Right ventricle myocardium inferior (tissue), 1 donor: ENCODE measurements around the gene WLS. TPM values are rescaled to one million over a fixed set of nuclear protein-coding genes. Genes with fewer than 3 reads are reported as not detected.
A peak's percentile ranks its signal among the peaks of the same experiment; 100 is the strongest.
"Not testable (repeated sequence)": the region's sequence is repeated elsewhere in the genome, so short reads cannot be mapped to it uniquely, and the experiment has no call there.

Experiments used
- ATAC-seq: fragments of 200-7000 bp; cut with Tn5 transposase; one replicate; pipeline ENCODE4 v1.9.1; 2020; ENCODE audit warnings: mild to moderate bottlenecking, moderate library complexity
- DNase-seq: peaks from one replicate; pipeline ENCODE4 v3.0.0; 2021; ENCODE audit errors: missing footprints
- intact Hi-C: fragments of 100-400 bp; cut with DNase I; formaldehyde crosslinking; loops from one replicate; pipeline ENCODE4 v1.11.0; 2022
- total RNA-seq: library from RNA; stranded (reverse); fragmentation: NEBNext Ultra II Directional; extraction: Animal tissue kit (Norgen Biotek cat#: 25700); gene quantifications from one replicate; pipeline ENCODE4 v1.2.1, GENCODE V29; 2021
- donor health status: DM: no; HTN: yes; CAD: no; lungs with severe emphysema.

The WLS gene
- total RNA-seq, 1 donor from 2014 or later, result 97.2 TPM

DNA sequence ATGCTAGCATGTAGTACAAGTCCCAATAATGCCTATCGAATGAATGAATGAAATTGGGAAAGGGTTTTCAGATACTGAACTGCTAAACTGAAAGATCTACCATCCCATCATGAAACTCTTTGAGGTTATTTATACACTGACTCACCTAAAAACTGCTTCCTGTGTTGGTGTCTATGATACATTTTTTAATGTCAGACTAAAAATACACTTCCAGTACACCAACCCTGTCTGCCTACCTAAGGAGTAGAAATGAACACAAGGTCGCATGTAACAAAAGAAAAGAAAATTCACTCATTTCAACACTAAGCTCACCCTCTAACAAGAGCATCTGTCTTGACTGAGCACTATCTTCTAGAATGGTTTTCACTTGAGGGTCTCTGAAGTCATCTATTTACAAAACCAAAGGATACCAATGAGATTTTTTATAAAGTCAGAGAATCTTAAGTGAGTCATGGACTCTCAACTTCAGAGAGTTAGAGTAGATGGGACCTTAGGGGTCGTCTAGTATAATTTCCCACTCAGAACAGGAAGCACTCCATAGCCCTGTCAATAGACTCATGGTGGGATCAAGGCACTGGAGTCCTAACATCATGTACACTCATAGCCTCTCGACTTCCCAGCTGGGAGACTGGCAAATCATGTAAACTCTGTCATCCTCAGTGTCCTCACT lies 53.4 kb downstream of the WLS start:
- ATAC-seq (no peak), DNase-seq (no peak)
- intact Hi-C loops, result no loop called here

DNA sequence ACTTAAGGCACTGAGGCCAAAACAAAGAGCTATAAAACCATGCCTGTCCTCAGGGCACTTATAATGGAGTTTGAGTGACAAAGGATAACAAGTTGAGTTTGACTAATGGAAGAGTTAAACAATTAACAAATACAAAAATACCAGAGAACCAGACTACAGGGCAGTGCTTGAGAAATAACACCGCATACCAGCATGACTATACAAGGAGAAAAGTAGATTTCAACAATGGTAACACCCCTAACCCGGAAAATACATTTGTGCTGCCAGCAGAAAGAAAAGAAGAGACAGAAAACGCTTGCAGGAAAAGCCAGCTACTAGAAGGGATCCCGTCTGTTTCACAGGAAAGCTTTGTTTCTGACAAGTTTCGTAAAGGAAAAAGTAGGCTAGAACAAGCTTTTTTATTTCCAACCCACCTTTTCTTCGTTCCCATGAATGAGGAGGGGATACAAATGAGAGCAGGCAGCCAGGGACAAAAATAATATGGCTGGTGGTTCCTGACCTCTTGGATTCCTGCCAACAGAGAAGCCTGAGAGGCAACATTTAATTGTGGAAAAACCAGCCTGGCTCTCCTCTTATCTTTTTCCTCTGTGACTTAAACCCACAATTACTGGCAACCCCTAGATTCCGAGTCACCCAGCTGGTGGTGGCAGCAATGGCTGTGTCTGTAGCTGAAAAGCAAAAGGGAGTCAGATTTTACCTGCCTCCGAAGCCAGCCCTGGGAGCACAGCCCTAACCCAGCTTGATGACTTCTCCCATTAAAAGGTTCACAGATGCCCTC lies 56.5 kb downstream of the WLS start:
- ATAC-seq (no peak), DNase-seq (no peak)
- intact Hi-C loops, result loop anchor here (2.0 kb wide), 1 partner anchor 55 kb away; no protein-coding TSS in a partner anchor

DNA sequence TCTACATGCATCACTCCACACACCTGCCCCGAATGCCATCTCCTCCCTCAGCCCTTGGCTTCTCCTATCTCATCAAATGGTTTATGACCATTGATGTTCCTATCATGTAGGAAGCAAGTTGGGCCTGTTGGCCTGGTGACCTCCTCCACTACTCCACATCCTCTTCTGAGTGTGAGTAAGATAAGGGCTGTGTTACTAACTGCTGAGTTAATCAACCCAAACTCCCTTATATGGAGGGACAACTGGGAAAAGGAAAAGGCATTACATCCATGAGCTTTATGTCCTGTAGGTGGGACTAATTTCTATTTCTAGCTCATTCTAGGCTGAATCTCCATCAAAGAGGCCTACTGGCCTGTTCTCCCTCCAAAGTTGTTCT lies 57.6 kb downstream of the WLS start:
- intact Hi-C loops, result loop anchor here (2.0 to 5.0 kb wide), 2 partner anchors 42 to 56 kb away; no protein-coding TSS in a partner anchor
- DNase-seq (no peak), ATAC-seq (peak; percentile 16)

- no peak for DNase-seq
- intact Hi-C loops, result loop anchor here (2.0 to 5.0 kb wide), 2 partner anchors 42 to 57 kb away; no protein-coding TSS in a partner anchor
Observed at GRCh38 chr1:68173936-68174737, 58.2 kb downstream of the WLS start.

GRCh38 chr1:68173283-68173935 lies 58.9 kb downstream of the WLS start:
- no peak for DNase-seq
- intact Hi-C loops, result loop anchor here (5.0 kb wide), 1 partner anchor 41 kb away; no protein-coding TSS in a partner anchor
- peak; percentile 67 for ATAC-seq

More at GRCh38 chr1:68173936-68174737, 58.2 kb downstream of the WLS start:
- ATAC-seq, result peak; percentile 63

DNA sequence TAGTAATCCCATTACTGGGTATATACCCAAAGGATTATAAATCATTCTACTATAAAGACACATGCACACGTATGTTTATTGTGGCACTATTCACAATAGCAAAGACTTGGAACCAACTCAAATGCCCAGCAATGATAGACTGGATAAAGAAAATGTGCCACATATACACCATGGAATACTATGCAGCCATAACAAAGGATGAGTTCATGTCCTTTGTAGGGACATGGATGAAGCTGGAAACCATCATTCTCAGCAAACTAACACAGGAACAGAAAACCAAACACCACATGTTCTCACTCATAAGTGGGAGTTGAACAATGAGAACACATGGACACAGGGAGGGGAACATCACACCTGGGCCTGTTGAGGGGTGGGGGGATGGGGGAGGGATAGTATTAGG lies 60.5 kb downstream of the WLS start:
- intact Hi-C loops, result loop anchor here (5.0 kb wide), 1 partner anchor 39 kb away; no protein-coding TSS in a partner anchor
- not testable (repeated sequence) for DNase-seq, ATAC-seq

DNA sequence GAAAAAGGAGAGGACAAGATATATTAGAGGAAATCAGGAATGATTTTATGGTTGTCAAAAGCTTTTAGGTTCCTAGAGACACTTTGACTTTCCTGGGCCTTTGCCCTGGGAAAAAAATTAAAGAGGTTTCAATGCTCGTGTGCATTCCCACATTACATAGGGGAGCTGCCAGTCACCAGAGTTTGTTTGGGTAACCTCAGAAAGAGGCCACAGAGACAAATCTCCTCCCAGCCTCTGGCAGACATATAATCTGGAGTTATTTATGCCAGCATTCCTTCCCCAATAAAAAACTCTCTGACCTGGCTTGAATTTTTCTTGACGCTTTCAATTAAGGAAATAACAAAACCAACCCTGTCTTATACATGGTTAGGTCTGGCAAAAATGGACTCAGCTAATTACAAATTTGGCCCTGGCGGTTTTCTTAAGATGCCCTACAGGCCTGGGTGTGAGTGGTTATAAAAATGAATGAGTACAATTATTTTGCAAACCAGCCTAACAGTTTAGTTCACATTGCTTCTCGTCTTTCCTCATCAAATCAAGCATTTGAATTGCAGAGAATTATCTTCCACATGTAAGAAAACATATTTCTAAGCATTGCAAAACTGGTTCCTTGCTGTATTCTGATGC lies 63.7 kb downstream of the WLS start:
- intact Hi-C loops, result no loop called here
- no peak for ATAC-seq
- no peak for DNase-seq

GRCh38 chr1:68167211-68167610 lies 65.1 kb downstream of the WLS start:
- intact Hi-C loops, result no loop called here
- ATAC-seq (no peak), DNase-seq (no peak)

- DNase-seq, result no peak
- ATAC-seq, result no peak
- intact Hi-C loops, result no loop called here
Observed at GRCh38 chr1:68166348-68166747, 66.0 kb downstream of the WLS start.

- DNase-seq (no peak), ATAC-seq (no peak)
- intact Hi-C loops, result no loop called here
Observed at GRCh38 chr1:68165665-68166064, 66.7 kb downstream of the WLS start.

- DNase-seq (no peak), ATAC-seq (no peak)
- intact Hi-C loops, result no loop called here
Observed at GRCh38 chr1:68164918-68165317, 67.4 kb downstream of the WLS start.

DNA sequence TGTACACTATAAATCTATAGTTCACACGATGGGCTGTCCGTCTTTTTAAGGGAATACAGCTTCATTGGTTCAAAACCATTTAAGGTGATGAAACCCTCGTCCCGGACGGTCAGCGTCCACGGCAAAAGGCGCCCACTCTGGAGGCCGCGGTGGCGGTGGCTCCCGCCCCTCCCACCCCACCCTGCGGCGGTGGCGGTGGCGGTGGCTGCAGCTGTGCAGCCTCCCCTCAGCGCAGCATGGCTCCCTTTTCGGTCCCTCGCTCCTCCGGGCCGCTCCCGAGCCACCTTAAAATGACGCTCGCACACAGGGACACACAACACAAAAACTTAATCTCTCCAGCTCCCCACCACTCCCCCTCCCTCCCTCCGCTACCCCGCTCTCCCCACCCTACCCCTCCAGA lies 69.1 kb downstream of the WLS start:
- DNase-seq, result no peak
- ATAC-seq, result no peak
- intact Hi-C loops, result no loop called here

GRCh38 chr1:68162761-68163160 lies 69.6 kb downstream of the WLS start:
- no peak for ATAC-seq
- DNase-seq, result no peak
- intact Hi-C loops, result no loop called here

- DNase-seq, ATAC-seq, intact Hi-C loops: not testable (repeated sequence)
Observed at GRCh38 chr1:68161672-68162071, 70.7 kb downstream of the WLS start.

DNA sequence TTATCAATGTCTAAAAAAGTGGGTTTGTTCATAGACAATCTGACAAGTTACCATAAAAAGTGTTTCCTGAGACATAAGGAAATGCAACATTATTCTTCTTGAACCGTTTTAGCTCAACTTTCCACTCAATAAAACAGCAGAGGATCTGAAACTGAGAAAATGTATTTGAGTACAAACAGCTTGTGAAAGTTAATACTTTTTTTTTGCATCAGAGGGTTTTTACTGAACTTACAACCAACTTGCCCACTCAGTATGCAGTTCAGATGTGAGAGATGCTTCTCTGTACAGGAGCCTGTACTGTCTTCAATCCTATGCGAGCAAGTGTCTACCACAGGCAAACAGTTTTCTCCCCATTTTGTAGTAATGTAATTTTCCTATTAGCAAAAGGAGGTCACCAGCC lies 71.4 kb downstream of the WLS start:
- intact Hi-C loops, ATAC-seq, DNase-seq: not testable (repeated sequence)

DNA sequence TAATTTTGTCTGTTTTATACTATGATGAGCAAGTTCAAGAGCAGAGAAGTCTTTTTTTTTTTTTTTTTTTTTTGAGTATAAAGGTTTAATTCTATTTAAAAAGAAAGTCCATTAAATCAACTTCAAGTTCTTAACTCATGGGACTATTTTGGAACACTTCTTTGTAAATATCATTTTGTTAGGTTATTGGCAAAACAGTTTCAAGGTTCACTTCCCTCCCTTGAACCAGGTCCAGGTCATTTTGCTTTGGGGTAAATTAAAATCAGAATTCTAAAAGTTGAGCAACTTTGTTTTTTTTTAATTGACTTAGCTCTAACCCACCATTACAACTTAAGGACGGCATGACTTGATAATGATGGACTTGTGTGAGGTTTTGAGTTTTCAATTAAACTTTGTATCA lies 72.3 kb downstream of the WLS start:
- ATAC-seq (no peak), DNase-seq (no peak)
- intact Hi-C loops, result no loop called here

DNA sequence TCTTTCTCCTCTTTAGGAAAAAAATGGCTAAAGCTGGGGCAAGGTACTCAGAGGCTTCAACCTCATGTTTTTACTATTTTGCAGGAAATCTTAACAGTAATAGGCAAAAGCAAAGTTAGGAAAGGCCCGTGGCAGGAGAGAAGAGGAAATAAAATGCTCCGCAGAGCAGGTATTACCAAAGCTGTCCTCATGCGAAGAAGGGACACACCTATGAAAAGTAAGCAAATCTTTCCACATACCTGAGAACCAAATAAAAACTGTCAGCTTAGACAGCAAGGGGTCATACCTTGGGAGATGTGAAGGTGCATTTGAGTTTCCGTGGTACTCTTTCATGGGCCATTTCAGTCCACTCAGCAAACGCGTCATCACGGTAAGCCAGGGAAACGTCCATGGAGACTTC lies 73.5 kb downstream of the WLS start:
- ATAC-seq (no peak), DNase-seq (no peak)
- intact Hi-C loops, result no loop called here

- intact Hi-C loops, result no loop called here
- ATAC-seq, result no peak
- DNase-seq, result no peak
Observed at GRCh38 chr1:68157416-68157815, 74.9 kb downstream of the WLS start.
